KOPT-K1 (cell line): ENCODE results near the gene UBE2H.
"Not testable (repeated sequence)": the region's sequence is repeated elsewhere in the genome, so short reads cannot be mapped to it uniquely, and the experiment has no call there.

Experiments
- H3K27ac ChIP-seq: fragments of 200-600 bp; sonication (generic); 2 replicates; pipeline ENCODE4 v1.5.1; 2016; ENCODE audit warnings: antibody characterized with exemption, mild to moderate bottlenecking, low read depth, low read length; ENCODE audit not compliant: poor library complexity, severe bottlenecking
- H3K36me3 ChIP-seq: fragments of 200-600 bp; sonication (generic); 2 replicates; pipeline ENCODE4 v1.5.1; 2017; ENCODE audit warnings: antibody characterized with exemption, mild to moderate bottlenecking, low read length, moderate library complexity; ENCODE audit not compliant: insufficient read depth
- H3K9me3 ChIP-seq: fragments of 200-600 bp; sonication (generic); 2 replicates; pipeline ENCODE4 v1.5.1; 2017; ENCODE audit warnings: antibody characterized with exemption, low read length, mild to moderate bottlenecking; ENCODE audit not compliant: insufficient read depth, poor library complexity, severe bottlenecking

Gene UBE2H

DNA sequence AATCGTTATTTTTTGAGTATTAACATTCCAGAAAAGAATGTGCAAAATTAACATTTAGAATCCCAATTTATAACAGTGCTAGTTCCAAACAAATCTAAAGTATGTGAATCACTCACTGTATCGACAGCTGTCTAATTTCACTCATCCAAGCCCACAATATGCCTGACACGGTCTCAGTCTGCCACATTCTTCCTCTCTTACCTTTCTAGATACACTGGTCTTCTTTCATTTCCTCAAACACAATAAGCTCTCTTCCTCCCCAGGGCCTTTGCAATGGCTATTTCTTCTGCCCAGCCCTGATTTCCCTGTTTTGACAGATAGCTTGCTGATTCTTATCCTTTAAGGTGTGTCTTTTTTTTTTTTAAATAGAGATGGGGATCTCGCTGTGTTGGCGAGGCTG, 48.8 kb downstream of the UBE2H start:
- H3K27ac ChIP-seq = no peak overlapping the region
- peaks cover 12% of the 10 kb centered on the region for H3K9me3 ChIP-seq
- H3K36me3 ChIP-seq = no peaks in the 10 kb centered on the region

GRCh38 chr7:129902788-129903422, 49.9 kb downstream of the UBE2H start:
- Histone ChIP-seq H3K27ac (no peak overlapping the region), H3K9me3 (peaks cover 12% of the 10 kb centered on the region), H3K36me3 (no peaks in the 10 kb centered on the region)

DNA sequence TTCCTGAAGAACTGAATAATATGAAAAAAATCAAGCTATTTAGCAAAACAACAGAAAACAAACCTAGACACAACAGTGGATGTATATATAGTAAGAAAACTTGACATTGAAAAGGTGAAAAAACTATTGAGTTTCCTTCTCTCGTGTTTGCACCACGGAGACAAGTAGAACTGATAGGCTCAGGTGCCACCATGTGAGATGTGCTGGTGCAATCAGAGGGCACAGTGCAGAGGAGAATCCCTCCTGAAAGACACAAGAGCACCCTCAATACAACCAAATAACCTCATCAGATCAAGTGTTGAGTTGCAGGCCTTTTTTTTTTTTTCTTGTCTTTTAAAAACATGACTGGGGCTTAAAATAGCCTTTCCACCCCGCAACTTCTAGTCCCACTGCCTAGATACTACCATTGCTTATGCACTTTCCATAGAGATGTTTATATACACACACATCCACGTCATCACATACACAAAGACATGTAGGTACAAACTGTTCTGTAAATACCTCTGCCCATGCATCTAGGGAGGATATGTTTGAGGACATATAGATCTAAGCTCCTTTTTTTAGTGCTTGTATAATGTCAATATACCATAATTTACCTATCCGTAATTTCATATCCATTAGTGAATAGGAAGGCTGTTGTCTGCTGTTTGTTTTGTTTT, 54.1 kb downstream of the UBE2H start:
- no peaks in the 10 kb centered on the region for H3K36me3 ChIP-seq
- no peak overlapping the region for H3K27ac ChIP-seq
- H3K9me3 ChIP-seq = no peaks in the 10 kb centered on the region

DNA sequence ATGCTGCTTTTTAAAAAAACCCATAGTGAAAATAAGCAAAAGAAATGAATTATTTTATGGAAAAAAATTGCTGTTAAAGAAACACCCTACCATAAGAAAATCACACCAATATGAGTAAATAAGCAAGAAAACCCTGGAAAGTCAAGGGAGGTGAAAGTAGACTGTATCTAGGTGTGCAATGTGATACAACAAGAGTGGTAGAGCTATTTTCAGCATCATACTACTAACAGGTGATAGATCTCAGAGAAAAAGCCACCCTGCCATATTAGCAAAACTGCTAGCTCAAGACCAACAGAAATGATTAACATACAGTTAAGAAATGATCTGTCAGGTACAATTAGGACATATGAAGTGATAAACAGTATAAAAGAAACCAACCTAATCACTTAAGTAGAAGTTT, 54.8 kb downstream of the UBE2H start:
- Histone ChIP-seq H3K27ac (no peak overlapping the region), H3K36me3 (no peaks in the 10 kb centered on the region), H3K9me3 (no peaks in the 10 kb centered on the region)

DNA sequence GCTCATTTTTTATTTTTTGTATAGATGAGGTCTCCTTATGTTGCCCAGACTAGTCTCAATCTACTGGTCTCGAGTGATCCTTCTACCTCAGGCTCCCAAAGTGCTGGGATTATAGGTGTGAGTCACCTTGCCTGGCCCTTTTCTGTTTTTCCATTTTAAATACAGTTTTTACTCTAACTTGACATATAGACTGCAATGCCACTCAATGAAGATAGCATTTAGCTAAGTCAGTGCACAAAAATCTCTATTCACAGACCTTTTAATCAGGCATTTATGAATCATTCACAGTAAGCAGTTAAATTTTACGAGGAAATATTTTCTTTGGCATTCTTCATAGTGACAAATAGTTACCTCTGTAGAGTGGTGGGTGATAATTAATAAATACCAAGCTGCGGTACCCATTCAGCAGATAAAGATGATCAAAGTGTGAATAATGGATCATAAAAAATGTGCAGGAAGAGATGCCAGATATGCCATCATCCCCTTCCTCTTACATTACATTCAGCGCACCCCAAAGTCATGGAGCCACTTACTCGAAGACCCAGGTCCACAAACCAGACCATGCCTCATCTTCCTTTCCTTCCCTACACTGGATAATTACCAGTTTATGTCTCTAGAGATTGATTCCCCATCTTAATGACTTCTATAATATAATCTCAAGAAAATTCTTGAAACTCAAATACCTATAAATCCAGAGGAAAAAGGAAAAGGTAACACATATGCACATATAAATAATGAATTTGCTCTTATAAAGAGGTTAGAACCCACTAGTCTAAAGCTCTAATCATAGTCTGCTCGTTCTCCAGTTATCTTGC, 56.0 kb downstream of the UBE2H start:
- Histone ChIP-seq H3K9me3 (no peaks in the 10 kb centered on the region), H3K27ac (no peak overlapping the region), H3K36me3 (no peaks in the 10 kb centered on the region)

- not testable (repeated sequence) for H3K9me3 ChIP-seq, H3K27ac ChIP-seq, H3K36me3 ChIP-seq
Observed at GRCh38 chr7:129894184-129894583, 58.6 kb downstream of the UBE2H start.

GRCh38 chr7:129890090-129890489, 62.7 kb downstream of the UBE2H start:
- Histone ChIP-seq H3K27ac (no peak overlapping the region), H3K36me3 (no peaks in the 10 kb centered on the region), H3K9me3 (no peaks in the 10 kb centered on the region)

GRCh38 chr7:129889133-129889844, 63.5 kb downstream of the UBE2H start:
- Histone ChIP-seq H3K27ac (no peak overlapping the region), H3K36me3 (no peaks in the 10 kb centered on the region), H3K9me3 (no peaks in the 10 kb centered on the region)

GRCh38 chr7:129887865-129888264, 64.9 kb downstream of the UBE2H start:
- Histone ChIP-seq H3K36me3 (no peaks in the 10 kb centered on the region), H3K27ac (no peak overlapping the region), H3K9me3 (no peaks in the 10 kb centered on the region)

GRCh38 chr7:129886818-129887186, 66.0 kb downstream of the UBE2H start:
- Histone ChIP-seq H3K27ac (no peak overlapping the region), H3K36me3 (no peaks in the 10 kb centered on the region), H3K9me3 (no peaks in the 10 kb centered on the region)

DNA sequence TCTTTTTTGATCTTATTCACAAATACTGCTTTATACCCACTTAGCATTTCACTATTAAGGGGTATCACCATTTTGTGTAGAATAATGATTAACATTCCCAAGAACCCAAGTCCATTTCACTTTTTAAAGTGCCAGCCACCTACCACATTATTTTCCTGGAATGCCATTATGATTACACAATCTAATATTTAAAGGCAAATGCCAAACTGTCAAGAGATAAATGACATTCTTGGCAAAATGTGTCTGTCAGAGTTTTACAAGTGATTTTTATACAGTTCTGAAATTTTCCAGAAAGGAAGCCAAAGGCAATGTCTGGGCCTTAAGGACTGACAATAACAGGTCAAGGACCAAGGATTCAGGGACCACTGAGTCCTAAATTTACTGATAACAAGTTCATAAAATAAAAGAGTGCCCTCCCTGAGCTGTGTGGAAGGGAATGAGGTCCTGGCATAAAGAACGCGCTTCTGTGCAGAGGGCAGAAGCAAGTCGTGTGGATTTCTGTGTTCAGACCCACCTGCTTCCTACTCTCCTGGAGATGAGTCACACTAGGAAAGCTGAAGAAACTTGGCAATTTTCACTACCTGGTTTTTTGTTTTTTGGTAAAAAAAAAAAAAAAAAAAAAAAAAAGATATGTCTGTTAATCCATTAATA, 66.5 kb downstream of the UBE2H start:
- H3K36me3 ChIP-seq = no peaks in the 10 kb centered on the region
- no peaks in the 10 kb centered on the region for H3K9me3 ChIP-seq
- no peak overlapping the region for H3K27ac ChIP-seq

DNA sequence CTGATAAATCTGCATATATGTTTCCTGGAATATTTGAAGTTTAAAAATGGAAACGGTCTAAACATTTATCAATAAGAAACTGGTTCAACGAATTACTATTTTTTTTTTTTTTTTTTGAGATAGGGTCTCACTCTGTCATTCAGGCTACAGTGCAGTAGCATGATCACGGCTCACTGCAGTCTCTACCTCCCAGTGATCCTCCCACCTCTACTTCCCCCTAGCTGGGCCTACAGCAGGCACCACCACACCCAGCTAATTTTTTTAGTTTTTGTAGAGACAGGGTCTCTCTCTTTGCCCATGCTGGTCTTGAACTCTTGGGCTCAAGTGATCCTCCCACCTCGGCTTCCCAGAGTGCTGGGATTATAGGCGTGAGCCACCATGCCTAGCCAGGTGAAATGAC, 68.3 kb downstream of the UBE2H start:
- no peaks in the 10 kb centered on the region for H3K36me3 ChIP-seq
- no peaks in the 10 kb centered on the region for H3K9me3 ChIP-seq
- no peak overlapping the region for H3K27ac ChIP-seq

DNA sequence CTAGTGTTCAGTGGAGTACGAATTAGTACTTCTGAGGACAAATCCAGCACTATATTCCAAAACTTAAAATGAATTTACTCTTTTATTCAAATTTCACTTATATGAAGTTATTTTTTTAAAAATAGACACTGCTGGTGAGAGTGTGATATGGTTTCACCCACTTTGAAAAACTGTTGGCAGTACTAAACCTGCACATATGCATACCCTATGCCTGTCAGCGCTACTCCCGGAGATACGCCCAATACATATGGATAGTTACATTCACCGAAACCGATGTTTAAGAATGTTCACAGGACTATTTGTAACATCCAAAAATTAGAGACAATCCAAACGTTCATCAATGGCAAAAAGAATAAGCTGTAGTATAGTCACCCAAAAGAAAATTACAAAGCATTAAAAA, 69.6 kb downstream of the UBE2H start:
- H3K27ac ChIP-seq = no peak overlapping the region
- no peaks in the 10 kb centered on the region for H3K36me3 ChIP-seq
- no peaks in the 10 kb centered on the region for H3K9me3 ChIP-seq

GRCh38 chr7:129882531-129882930, 70.2 kb downstream of the UBE2H start:
- no peak overlapping the region for H3K27ac ChIP-seq
- H3K36me3 ChIP-seq = no peaks in the 10 kb centered on the region

More at GRCh38 chr7:129882531-129882930, 70.2 kb downstream of the UBE2H start:
- H3K9me3 ChIP-seq = no peaks in the 10 kb centered on the region
